SW 1271 (cell line): ENCODE results near the gene ID4.

ENCODE experiments used
- DNase-seq, 2 experiments: peaks; one replicate each; lab custom pipeline; 2025; lab: John Stamatoyannopoulos, UW

Gene ID4

DNA sequence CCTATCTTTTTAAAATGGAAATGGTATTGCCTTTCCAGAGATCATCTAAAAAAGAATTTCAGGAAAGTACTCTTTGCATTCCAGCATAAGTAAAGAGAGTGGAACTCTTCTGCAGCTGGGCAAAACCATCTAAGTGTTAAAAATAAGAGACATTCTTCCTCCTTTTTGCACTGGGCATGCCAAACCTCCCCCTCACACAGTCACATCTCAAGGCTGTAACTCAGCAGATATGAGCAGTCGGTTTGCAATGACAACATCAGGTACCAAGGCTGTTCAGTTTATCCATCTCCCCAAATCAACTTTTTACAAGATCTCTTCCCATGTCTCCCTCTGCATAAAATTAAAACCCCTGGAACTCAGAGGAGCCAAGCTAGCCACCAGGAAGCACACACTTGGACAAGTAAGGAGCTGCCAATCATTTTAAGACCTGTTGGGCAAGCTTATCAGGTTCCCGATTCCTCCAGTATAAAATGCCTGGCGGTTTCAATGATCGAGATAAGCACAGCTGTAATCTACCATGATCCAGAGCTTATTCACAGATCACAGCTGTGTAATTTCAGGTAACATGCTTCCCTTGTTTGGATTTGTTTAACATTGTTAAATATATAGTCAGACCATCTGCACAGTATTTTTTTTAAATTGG, 23.2 kb downstream of the ID4 start:
- DNase-seq = no peak

DNA sequence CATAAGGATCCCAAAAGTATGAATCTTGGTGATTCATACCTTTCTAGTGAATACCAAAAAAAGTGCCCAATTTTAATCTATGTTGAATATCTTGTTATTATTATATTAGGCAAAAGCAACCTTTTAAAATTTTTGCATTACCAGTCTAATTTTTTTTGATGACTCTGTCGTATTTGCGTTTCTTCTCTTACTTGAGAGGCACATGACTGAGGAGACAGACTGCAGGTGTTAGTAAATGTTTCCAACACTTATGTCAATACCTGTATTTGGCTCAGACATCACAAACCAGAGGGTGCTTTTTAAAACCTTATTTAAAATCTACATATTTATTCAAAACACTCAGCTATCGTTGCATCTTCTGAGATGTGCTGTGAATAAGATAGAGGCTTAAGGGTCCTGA, 27.1 kb downstream of the ID4 start:
- no peak for DNase-seq

DNA sequence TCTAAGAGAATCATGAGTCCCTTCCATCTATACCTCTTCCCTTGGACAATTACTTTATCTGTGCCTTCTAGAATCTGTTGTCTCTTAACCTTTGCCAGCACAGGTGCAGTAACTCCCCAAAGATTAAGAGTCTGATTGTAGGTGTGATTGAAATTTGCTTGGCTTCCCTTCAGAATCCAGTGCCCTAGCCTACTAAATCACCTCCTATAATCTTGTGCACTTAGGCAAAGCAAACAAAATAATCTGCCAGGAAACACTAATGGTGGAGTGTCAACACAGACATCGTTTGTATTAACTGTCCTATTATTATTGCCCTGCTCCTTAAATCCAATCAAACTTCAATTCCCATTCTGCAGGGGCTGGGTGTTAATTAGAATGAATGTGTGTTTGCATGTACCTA, 28.0 kb downstream of the ID4 start:
- no peak for DNase-seq

DNA sequence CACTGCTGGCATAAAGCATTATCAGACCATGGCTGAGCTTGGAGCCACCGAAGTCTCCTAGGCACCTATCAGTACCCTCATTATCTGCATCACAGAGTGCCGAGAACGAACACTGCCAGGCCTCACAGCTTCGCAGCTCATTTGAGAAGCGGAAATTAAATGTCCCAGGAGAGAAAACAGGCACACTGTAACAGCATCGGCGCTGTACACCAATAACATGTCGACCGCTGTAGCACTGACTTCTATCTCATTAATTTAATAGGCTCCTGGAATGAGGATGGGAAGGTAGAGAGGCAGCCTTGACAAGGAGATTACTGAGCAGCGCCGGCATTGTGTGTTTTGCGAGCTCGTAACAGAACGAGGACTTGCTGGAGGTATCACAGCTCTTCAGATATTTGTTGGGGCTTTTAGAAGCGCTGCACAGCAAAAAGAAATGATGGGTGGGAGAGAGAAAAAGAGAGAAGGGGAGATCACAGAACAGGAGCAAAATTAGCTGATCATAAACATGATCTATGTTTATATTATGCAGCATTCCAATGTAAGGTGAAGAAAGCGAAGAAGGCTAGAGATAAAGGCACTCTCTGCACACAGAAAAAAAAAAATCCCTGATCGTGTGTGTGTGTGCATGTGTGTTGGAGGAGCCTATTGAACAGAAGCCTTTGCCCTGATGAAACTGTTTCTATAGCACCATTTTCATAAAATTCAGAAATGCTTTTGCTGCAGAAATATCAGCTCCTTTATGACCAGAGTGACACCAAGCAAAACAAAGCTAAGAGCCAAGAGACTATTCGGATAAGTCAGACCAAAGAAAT, 29.2 kb downstream of the ID4 start:
- DNase-seq = no peak

DNA sequence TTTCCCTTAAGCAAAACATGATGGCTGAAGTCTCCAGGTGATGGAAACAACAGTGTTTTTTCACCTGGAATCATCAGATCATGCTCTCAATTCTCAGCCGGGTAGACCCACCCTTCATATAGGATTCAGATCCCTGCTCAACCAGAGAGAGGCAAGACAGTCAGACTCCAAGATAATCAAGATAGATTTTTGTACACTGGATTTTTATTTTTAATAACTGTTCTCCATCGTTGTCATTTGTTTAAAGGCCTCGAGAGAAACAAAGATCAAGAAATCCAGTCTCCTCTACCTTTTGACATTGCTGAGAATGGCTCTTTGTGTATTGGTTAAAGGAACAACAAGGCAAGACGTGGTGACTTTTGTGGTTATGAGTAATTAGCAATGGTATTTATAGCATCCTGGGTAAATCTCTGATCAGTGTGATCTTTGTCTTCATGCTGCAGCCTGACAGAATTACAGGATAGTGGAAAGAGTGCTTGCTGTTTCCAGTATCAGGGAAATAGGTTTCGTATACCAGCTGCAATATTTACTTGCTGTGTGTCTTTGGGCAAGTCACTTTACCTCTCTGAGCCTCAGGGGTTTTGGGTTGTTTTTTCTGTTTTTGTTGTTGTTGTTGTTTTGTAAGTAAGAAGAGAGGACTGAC, 29.9 kb downstream of the ID4 start:
- peak in 1 of 2 experiments; percentile 78 for DNase-seq

DNA sequence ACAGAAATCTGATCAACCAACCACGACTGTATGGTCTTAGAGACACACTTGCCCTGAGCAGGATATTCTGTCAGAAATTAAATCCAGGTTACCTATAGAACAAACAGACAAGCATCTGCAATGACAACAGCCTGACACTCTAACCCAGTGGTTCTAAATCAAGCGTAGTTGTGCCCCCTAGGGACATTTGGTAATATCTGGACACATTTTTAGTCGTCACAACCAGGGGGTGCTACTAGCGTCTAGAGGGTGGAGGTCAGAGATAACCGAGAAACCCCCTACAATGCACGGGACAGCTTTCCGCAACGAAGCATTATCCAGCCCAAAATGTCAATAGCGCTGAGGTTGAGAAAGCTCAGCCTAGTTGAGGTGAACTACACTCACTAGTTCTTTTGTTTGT, 32.3 kb downstream of the ID4 start:
- no peak for DNase-seq

DNA sequence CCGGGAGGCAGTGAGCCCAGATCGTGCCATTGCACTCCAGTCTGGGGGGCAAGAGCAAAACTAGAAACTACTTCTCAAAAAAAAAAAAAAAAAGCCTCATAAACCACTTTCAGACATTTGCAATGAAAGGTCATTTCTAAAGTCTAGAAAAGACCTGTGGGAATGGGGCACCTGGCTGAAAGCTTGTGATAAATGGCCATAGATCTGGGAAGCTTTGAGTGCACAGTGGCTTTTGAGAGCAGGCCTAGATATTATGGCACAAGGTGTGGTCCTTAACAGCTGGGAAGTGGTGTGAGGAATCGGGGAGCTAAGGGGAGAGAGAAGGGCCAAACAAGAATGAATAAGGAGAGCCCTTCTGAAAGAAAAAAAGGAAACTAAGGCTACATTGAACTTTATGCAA, 33.2 kb downstream of the ID4 start:
- DNase-seq = no peak

DNA sequence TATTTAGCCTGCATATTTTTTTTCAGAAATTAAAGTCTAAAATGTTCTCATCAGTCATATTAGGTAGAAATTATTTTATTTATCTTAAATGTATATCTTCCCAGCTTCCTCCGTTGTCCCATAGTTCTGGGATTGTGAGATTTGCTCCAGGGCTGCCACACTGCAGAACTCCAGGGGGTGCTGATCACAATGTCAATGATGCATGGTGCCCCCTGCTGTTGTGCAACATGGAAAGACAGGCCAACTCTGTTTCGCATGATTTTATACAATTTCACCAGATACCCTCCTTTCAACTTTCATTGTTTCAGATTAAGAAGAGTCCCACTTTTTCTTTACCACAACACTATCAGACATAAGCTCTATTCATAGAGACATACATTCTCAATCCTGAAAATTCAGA, 35.9 kb downstream of the ID4 start:
- DNase-seq = peak in 1 of 2 experiments; percentile 4

DNA sequence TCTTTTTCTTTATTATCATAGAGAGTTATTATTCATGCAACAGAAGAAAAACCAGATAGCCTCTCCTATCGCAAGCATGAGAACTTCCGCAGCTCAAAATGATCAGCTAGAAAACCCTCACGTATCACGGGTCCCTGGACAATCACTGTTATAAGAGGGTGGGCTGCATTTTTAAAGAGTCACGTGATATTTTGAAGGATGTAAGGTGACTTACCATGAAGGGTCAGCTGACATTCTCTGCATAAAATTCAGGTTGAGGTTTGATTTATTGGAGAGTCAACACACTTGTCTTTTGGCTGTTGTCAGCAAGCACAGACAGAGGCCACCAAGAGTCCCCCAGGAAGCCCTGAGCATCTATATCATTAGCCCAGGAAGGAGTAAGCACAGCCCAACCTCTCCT, 39.5 kb downstream of the ID4 start:
- DNase-seq = no peak

DNA sequence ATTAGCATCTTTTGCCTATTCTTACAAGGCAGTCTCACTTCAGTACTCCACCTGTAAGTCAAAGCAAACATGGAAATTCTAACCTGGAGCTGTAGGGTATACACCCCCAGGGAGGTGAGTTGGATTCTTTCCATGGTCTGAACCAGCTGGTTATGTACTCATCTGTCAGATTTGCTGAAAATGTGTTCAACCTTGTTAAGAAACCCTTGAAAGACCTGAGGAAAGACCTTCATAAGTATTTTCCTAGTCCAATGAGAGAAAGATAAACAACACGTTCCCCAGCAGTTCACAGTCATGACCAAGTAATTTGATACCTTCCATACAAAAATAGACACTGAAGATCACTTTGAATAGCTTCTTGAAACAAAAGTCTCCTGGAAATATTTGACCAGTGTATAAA, 42.5 kb downstream of the ID4 start:
- DNase-seq = no peak

DNA sequence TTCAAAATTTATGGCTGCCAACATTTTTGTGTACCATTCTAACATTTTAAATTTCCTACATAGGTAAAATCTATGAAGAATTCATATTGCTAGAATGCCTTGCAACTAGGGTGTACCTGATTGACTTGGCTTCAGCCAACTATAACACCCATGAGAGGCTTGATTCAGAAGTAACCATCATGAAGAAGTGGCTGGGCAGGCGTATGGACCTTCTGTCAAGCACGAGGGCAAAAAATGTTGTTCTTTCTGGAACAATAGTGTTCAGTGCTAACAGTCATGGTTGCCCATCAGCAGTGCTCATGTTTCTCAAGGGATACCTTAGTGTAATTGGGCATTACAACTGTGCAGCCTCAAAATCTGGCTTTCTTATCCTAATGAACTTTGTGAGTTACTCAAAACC, 42.9 kb downstream of the ID4 start:
- no peak for DNase-seq

DNA sequence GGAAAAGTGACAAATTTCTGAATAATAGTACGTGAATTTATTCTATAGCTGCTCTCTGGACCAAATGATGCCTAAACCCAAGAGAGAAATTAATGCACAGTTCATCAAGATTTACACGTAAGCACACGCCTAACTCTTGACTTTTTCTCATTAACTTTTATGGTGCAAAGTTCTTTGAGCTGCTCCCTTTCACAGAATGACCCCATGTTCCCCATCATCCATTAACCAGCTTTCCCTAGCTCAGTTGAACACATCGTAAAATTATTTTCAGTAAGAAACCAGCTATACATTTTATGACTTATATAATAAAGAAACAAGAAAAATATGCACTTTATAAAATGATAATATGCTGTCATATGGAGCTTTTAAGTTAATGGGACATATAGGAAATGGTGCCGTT, 54.3 kb downstream of the ID4 start:
- DNase-seq = no peak
